GM21367 (cell line): Measurements from ENCODE around the gene DAPK1.
"Not testable (repeated sequence)": the region's sequence is repeated elsewhere in the genome, so short reads cannot be mapped to it uniquely, and the experiment has no call there.

ENCODE experiments used
- ATAC-seq: cut with Tn5 transposase; IDR thresholded peaks from one replicate; pipeline ENCODE4 v1.9.1; 2021; ENCODE audit not compliant: unreplicated experiment

Gene DAPK1

GRCh38 chr9:87540444-87541105 is 42.9 kb downstream of the DAPK1 start:
- no peak for ATAC-seq

GRCh38 chr9:87541663-87542062 is 44.0 kb downstream of the DAPK1 start:
- ATAC-seq = no peak

GRCh38 chr9:87542141-87542540 is 44.5 kb downstream of the DAPK1 start:
- no peak for ATAC-seq

- no peak for ATAC-seq
Measured at GRCh38 chr9:87543251-87543650, 45.6 kb downstream of the DAPK1 start.

- ATAC-seq = no peak
Measured at GRCh38 chr9:87545858-87546257, 48.2 kb downstream of the DAPK1 start.

GRCh38 chr9:87546704-87547103 is 49.0 kb downstream of the DAPK1 start:
- no peak for ATAC-seq

GRCh38 chr9:87547671-87548081 is 50.0 kb downstream of the DAPK1 start:
- no peak for ATAC-seq

GRCh38 chr9:87548159-87548558 is 50.5 kb downstream of the DAPK1 start:
- no peak for ATAC-seq

- not testable (repeated sequence) for ATAC-seq
Measured at GRCh38 chr9:87549088-87549487, 51.4 kb downstream of the DAPK1 start.

- ATAC-seq = no peak
Measured at GRCh38 chr9:87549791-87550190, 52.1 kb downstream of the DAPK1 start.

- ATAC-seq = no peak
Measured at GRCh38 chr9:87550253-87550954, 52.7 kb downstream of the DAPK1 start.

GRCh38 chr9:87551772-87552217 is 54.1 kb downstream of the DAPK1 start:
- no peak for ATAC-seq

- no peak for ATAC-seq
Measured at GRCh38 chr9:87554171-87554910, 56.7 kb downstream of the DAPK1 start.

GRCh38 chr9:87554976-87555375 is 57.3 kb downstream of the DAPK1 start:
- no peak for ATAC-seq

GRCh38 chr9:87556039-87556438 is 58.4 kb downstream of the DAPK1 start:
- ATAC-seq = no peak

GRCh38 chr9:87556821-87557220 is 59.2 kb downstream of the DAPK1 start:
- no peak for ATAC-seq

GRCh38 chr9:87557996-87558395 is 60.3 kb downstream of the DAPK1 start:
- ATAC-seq = no peak

- no peak for ATAC-seq
Measured at GRCh38 chr9:87558606-87559190, 61.0 kb downstream of the DAPK1 start.

- no peak for ATAC-seq
Measured at GRCh38 chr9:87562062-87562461, 64.4 kb downstream of the DAPK1 start.

GRCh38 chr9:87562530-87563170 is 65.0 kb downstream of the DAPK1 start:
- ATAC-seq = no peak

GRCh38 chr9:87564111-87564510 is 66.4 kb downstream of the DAPK1 start:
- no peak for ATAC-seq
